Activated gamma-delta T cell treated with anti-CD3 and anti-CD28 coated beads, Interleukin-2, amount 50 U/mL, for 16 hours (primary cell): ENCODE measurements around the gene RAB1B.
"Not testable (repeated sequence)": the region's sequence is repeated elsewhere in the genome, so short reads cannot be mapped to it uniquely, and the experiment has no call there.

Experiments
- DNase-seq: peaks from one replicate; pipeline ENCODE4 v3.0.0-alpha.2; 2020; ENCODE audit warnings: low read depth

The RAB1B gene

DNA sequence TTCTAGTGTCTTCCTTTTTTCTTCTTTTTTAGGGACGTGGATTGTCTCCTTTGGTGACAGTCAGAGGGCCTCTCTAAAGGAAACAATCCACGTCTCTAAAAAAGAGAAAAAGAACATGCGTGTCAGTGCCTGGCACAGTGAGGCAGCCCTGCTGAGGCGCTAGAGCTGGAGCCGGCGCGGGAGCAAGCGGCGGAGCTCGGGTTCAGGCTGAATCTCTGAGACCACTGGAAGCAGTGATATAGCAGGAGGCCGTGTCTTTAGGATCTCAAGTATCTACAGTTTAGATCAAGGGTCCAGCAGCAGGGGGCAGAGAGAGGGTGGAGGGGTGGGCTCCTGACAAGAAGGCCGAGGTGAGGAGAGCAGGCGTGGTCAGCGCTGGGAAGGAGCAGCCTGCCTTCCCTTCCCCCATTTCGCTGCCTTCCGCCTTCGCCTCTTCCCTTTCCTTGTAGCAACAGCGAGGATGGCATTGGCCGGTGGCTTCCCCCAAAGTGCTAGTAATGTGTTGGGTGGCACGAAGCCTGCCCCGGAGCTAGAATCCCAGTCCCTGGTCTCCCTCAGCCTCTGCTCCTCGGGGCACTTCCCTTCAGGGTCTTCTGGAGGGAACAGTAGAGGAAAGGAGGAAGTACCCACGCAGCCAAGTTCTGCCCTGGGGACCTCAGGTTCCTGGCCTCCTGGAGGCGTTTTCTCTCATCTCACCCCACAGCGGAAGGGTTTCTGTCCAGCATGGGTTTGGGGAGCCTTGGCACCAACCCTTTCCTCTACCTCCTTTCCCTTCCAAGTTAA lies 28.2 kb upstream of the RAB1B start:
- DNase-seq: no peak

DNA sequence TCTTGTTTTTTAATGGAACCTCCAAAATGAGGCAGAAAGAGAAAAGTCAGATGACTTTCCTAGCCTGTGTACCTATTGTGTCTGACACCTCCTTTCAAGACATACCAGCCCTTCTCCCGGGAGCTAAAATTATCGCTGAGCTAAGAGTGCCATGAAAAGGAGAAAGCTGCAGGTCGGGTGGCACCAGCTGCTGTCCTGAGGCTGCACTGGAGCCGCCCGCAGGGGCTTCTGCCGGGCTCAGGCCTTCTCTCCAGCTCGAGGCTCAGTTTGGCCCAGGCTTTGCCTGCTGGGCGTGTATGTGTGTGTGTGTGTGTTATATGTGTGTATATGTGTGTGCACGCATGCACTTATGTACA lies 27.7 kb upstream of the RAB1B start:
- DNase-seq: no peak

DNA sequence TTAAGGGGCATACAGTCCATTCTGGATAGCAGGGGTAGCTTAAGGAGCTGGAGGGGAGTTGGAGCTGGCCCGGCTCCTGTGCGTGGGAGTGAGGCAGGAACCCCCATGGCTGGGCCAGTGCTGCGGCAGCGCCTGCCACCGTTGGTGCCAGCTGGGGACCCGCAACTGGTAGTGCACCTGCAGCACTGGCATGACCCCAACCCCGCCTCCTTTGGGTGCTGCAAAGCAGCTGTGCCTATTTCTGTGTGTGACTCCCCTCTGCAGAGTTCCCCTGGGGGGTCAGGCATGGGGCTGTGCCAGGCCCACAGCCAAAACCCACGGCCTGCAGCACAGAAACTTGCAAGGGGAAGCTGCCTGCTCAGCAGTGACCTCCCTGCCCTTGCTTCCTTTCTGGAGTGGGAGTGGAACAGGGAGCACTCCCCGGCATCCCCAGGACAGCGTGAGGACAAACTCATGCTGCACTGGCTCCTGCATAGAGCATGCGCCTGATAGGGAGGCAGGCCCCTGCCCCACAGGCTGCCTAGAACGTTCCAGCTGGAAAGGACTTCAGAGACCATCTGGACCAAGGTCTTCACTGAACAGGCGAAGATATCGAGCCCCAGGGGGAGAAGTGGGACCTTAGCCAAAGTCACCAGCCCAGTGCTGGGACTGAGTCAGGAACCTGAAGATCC lies 26.2 kb upstream of the RAB1B start:
- DNase-seq: no peak

DNA sequence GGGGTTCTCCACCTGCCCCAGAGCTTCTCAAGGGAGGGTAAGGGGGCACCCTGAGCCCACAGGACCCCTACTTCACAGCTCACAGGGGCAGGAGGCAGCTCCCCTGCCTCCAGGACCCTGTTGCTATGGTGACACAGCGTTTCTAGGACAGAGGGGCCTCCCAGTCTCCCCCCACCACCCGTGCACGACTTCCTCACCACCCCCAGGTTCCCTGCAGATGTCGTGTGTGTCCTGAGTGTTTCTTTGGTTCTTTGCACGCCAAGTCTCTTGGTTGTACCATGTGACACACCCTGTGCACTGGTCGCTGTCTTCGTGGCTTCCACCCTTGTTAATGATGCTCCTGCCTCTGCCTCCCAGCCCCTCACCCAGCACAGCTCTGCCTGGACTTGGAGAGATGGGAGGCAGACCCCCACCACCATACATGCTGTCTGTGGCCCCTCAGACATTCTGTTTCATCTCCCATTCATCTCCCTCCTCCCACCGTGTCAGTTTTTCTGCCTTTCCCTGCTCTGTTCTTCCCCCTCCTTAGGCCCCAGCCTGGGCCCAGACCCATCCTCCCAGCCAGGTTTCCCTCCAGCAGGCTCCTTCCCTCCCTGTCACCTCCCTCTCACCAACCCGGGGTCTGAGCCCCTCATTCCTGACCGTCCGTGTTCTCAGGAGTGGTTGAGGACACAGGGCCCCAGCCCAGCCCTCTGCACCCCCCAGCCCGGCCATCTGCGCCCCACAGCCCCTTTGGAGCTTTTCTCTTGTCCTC lies 24.5 kb upstream of the RAB1B start:
- DNase-seq: no peak

DNA sequence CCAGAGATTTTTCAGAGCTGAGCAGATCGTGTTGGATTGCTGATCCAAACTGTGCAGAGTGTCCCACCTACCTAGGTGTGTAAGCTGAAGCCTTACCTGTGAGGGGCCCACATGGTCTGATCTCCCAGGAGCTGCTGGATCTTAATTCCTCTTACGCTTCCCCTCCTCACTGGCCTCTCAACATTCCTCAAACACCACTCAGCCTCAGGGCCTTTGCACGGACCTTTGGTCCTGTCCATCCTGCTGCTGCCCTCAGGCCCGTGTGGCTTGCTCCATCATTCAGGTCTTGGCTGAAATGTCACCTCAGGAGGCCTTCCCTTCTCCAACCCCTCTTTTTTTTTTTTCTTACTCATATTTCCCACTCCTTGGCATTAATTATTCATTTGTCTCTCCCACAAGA lies 21.1 kb upstream of the RAB1B start:
- DNase-seq: no peak

DNA sequence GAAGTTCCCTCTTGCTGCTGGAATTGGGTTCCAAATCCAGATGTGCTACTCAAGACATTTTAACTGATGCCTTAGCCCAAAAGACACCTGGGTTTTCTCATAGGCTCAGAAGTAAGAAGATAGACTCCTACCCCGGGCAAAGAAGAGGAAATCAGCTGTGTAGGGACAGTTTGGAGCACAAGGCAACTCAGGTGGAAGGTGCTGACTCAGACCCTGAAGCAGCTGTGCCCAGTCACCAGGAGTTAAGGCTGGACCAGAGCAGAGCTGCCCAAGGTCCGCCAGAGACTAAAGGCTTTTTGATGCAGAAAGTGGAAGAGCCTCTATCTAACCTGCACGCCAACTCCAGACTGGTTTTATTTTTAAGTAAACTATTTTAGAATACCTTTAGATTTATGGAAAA lies 20.6 kb upstream of the RAB1B start:
- no peak for DNase-seq

DNA sequence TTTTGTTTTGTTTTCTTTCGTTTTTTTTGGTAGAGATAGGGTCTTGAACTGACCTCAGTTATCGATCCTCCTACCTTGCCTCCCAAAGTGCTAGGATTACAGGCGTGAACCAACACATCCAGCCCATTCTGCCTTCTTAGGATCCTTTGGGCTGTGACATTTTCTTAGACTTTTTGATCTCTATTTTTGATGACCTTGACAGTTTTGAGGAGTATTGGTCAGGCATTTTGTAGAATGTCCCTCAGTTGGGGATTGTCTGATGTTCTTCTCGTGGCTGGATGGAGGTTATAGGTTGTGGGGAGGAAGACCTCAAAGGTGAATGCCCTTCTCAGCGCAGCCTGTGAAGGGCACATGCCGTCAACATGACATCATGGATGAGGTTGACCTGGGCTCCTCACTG lies 19.5 kb upstream of the RAB1B start:
- no peak for DNase-seq

DNA sequence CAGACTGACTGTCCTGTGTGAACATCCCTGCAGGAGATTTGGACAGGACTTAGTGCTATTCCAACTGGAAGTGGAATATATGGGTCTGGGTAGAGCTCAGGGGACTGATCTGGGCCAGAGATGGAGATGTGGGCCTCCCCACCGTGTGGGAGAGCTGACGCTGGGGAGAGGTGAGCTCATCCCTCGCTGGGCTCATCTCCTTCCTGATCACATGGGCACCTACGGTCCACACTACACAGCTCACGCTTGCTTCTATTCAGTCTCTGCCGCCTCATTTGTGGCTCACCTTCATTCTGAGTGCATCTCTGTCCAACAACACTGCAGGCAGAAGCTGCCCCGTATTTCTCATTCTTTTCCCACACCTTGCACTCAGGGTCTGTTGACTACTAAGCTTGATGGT lies 16.6 kb upstream of the RAB1B start:
- no peak for DNase-seq

DNA sequence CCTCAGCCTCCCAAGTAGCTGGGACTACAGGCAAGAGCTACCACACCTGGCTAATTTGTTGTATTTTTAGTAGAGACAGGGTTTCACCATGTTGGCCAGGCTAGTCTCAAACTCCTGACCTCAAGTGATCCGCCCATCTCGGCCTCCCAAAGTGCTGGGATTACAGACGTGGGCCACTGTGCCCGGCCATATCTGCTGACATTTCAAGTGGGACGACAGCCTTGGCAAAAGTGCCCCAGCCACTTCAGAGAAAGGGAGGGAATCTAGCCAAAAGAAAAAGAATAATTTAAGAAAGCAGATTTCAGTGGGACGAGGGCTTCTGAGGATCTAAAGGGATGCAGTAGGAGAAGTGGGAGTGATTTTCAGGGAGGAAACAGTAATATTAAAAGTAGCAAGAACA lies 15.4 kb upstream of the RAB1B start:
- not testable (repeated sequence) for DNase-seq

DNA sequence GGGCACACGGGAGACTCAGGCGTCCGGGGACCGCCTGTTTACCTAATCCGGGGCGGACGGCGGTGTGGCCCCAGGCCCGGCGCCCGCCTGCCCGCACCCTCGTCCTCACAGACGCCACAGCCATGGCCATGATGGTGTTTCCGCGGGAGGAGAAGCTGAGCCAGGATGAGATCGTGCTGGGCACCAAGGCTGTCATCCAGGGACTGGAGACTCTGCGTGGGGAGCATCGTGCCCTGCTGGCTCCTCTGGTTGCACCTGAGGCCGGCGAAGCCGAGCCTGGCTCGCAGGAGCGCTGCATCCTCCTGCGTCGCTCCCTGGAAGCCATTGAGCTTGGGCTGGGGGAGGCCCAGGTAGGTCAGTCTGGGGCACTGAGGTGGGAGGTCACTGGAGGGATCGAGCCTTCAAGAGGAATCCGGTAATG lies 10.0 kb upstream of the RAB1B start:
- no peak for DNase-seq

DNA sequence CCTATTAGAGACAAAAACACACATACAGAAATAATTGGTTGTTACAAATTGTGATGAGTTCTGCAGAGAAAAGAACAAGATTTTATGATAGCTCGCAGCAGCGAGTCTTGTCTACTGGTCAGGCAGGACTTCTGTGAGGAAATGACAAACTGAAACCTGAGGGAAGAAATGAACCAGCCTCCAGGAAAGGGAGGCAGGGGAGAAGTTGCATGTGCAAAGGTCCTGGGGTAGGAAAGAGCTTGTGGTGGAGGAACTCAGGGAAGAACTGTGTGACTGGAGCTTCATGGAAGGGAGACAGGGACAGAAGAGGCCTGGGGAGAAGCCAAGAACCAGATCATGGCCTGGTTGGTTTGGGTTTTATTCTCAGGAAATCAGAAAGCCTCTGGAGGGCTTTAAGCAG lies 9.2 kb upstream of the RAB1B start:
- no peak for DNase-seq

DNA sequence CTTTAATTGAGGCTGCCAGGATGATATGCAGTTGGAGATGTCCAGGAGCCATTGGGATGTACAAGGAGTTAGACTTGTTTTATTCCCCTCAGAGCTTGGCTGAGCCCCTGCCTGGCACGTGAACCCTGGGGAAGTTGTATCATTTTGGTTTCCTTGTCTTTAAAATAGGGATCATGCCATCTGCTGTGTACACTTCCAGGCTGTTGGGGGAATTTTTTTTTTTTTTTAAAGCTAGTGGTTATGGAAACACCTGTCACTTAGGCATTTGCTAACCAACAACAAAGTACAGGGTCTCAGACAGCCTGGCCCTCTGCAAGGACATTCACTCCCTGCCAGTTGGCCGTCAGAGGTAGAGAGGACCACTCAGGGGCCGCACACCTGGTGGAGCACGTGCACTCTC lies 8.5 kb upstream of the RAB1B start:
- no peak for DNase-seq

DNA sequence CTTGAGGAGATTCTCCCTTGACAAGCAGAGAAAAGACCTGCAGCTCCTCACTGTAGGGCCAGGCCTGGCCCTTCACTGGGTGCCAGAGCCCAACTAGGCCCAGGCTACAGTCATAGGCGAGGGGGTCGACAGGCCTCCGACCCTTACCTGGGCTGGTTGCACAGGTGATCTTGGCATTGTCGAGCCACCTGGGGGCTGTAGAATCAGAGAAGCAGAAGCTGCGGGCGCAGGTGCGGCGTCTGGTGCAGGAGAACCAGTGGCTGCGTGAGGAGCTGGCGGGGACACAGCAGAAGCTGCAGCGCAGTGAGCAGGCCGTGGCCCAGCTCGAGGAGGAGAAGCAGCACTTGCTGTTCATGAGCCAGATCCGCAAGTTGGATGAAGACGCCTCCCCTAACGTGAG lies 6.9 kb upstream of the RAB1B start:
- no peak for DNase-seq

DNA sequence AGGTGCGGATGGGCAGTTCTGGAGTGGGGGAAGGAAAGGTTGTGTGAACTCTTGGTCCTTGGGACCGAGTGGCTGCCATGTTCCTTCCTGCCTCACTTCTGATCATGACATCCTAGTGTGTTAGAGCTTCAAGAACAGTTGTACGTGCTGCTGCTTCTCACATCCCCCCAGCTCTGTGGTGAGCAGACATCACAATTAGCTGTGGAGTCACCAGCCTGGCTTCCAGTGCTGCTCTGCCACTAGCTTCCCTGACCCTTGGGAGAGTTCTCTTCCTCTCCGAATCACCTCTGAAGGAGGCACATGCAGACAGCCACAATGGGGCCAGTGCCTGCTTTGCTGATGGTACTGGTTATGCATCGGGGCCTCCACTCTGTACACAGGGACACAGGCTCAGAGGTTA lies 6.2 kb upstream of the RAB1B start:
- DNase-seq: no peak

DNA sequence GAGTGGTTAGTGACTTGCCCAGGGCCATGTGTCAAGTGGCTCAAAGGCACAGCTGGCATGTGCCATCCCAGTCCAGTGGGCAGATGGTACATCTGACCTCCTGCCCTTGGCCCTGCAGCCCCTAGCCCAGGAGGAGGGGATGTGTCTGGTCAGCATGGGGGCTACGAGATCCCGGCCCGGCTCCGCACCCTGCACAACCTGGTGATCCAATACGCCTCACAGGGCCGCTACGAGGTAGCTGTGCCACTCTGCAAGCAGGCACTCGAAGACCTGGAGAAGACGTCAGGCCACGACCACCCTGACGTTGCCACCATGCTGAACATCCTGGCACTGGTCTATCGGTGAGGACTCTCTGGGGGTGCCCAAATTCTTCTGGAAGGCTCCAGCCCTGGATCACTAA lies 5.7 kb upstream of the RAB1B start:
- DNase-seq: no peak

DNA sequence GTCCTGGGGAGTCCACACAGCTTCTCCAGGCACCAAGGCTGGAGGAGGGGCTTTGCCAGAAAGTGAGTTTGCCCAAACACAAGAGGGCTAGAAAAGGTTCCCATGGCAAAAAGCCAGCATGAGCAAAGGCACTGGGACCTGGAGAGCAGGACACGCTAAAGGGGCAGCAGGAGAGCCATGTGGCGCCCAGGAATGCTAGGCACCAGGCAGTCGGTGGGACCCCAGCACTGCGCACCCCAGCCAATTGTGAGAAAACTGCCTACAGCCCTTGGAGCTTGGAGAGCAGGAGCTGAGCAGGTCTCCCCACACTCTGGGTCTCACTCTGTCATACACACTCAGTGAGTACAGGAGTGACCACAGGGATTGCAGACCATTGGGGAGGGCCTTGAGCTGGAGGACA lies 5.2 kb upstream of the RAB1B start:
- DNase-seq: no peak

DNA sequence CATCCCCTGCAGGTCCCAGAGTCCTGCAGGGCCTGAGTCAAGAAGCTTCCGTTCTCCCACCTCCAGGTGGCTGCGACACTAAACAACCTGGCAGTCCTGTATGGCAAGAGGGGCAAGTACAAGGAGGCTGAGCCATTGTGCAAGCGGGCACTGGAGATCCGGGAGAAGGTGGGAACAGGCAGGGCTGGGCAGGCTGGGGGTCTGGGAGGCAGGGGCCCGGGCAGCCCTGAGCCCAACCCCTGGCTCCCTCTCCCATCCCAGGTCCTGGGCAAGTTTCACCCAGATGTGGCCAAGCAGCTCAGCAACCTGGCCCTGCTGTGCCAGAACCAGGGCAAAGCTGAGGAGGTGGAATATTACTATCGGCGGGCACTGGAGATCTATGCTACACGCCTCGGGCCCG lies 4.7 kb upstream of the RAB1B start:
- DNase-seq: no peak

DNA sequence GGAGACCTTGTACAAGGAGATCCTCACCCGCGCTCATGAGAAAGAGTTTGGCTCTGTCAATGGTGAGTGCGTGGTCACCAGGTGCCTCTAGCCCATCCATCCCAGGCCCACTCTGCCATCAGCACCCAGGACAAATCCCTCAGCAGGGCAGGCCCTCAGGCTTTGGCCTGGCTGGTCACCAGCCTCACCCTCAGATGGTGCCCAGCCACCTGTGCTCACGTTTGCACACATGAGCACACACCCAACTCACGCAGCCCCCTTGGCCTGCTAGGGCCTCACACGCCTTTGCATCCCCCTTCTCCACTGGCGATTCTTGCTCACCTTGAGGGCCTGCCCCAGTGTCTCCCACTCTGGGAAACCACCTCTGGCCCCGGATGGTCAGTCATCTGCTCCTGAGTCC lies 4.1 kb upstream of the RAB1B start:
- no peak for DNase-seq

DNA sequence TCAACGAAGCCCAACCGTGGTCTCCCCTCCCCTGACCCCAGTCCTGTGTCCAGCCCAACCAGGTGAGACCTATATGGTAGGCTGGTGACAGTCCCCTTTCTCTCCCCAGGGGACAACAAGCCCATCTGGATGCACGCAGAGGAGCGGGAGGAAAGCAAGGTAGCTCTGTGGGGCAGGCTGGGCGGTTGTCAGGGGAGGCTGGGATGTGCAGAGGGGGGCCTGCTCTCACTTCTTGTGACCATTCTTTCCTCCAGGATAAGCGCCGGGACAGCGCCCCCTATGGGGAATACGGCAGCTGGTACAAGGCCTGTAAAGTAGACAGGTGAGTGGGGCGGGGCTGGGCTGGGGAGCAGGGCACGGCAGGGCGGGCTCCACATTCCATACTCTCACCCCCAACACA lies 3.5 kb upstream of the RAB1B start:
- DNase-seq: no peak

DNA sequence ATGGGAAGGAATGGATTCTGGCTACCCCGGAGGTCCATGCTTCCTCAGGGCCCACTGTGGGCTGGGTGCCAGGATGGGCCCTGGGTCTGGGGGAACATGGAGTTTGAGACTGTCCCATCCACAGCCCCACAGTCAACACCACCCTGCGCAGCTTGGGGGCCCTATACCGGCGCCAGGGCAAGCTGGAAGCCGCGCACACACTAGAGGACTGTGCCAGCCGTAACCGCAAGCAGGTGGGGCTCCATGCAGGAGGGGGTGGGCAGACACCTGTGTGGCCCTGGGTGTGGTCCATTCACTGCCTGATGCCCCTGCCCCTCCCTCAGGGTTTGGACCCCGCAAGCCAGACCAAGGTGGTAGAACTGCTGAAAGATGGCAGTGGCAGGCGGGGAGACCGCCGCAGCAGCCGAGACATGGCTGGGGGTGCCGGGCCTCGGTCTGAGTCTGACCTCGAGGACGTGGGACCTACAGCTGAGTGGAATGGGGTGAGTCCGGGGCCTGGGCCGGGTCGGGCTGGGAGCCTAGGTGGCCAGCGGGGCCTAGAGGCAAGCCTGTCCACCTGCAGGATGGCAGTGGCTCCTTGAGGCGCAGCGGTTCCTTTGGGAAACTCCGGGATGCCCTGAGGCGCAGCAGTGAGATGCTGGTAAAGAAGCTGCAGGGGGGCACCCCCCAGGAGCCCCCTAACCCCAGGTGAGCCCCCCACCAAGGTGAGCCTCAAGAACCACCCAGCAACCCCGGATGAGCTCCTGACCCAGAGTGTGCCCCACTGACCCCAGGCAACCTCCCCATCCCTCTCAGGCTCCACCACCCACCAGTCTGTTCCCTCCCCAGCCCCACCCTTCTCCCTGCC lies 2.7 kb upstream of the RAB1B start:
- no peak for DNase-seq

DNA sequence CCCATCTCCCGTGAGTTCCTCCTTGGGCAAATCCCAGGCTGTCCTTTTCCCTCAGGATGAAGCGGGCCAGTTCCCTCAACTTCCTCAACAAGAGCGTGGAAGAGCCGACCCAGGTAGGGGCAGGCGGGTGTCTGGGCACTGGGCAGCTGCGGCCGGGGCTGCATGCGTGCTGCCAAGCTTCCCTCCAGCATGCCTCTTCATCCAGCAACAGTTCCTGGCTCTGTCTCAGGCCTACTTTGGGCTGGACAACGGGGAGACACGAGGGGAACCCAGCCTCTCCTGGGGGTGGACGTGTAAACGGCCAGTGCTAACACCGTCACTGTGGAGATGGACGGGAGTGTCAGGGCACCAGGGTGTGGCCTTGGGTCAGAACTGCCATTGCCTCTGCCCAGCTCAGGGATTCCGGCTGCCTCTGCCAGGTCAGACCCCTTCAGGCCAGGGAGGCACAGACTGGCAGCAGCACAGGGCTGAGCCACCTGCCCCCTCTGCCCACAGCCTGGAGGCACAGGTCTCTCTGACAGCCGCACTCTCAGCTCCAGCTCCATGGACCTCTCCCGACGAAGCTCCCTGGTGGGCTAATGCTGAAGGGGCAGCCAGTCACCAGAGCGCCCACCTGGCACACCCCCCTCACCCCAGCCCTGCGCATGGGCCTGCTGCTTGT lies 1.9 kb upstream of the RAB1B start:
- DNase-seq: no peak

DNA sequence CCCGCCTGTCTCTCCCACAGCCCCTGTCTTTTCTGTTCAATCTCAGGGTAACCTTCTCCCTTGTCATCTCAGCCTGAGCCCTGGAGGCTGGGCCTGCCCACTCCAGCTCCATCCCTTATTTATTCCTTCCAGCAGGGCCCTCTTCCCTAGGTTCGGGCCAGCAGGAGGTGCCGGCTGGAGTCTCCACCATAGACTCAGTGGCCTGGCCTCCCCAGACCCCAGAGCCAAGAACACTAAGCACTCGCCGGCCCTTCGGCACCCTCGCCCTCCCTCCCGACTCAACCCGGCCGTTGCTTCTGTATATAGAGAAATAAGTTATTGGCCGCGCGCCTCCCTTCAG lies 1.4 kb upstream of the RAB1B start:
- DNase-seq: no peak
